ENCODE measurements around the gene UCK1. TPM values are rescaled to one million over a fixed set of nuclear protein-coding genes. Genes with fewer than 3 reads are reported as not detected.

UCK1 gene
- total and polyA plus RNA-seq, 2 of the 4 experiments (the other 2 are of a cell fraction): 17.9 to 21.4 TPM

GRCh38 chr9:131566158-131566557, 35.1 kb upstream of the UCK1 start:
- no peaks in the 10 kb centered on the region for H3K79me1 ChIP-seq (ENCODE audit: low read depth in 1 of 2, low read length in 2 of 2)
- no peak overlapping the region for H3K4me3 ChIP-seq (ENCODE audit: insufficient read depth, low read depth, low read length)
- no peak overlapping the region for H2AK9ac ChIP-seq (replicated peaks; ENCODE audit: low read depth, low read length, poor library complexity)
- H2BK15ac ChIP-seq (ENCODE audit: low read depth, low read length): no peak overlapping the region
- H2BK120ac ChIP-seq (ENCODE audit: low read depth, low read length): no peak overlapping the region
- no TSS peak for BruUV-seq (replicated peaks)
- H2BK20ac ChIP-seq (ENCODE audit: low read depth, low read length): no peak overlapping the region
- 0 out of 2 replicates have a peak, but pooled peaks cover 2% of the 10 kb centered on the region for H3K36me3 ChIP-seq (ENCODE audit: control insufficient read depth, insufficient read depth, low read length)
- H2BK5ac ChIP-seq (ENCODE audit: low read depth, low read length, poor library complexity, severe bottlenecking): no peak overlapping the region
- ChIA-PET POLR2A (ENCODE audit: unreplicated experiment) (no interaction called here), CTCF (interaction anchor here (0.6 kb wide), 1 partner anchor 85 kb away, joined by 3 read pairs; no protein-coding TSS in a partner anchor)
- H3K56ac ChIP-seq (ENCODE audit: extremely low read depth, insufficient read depth, low read length): no peak overlapping the region
- no peak overlapping the region for H3K9ac ChIP-seq (ENCODE audit: low read depth, low read length)
- no peaks in the 10 kb centered on the region for H3K9me1 ChIP-seq (ENCODE audit: insufficient read depth, low read length)
- TF ChIP-seq RAD21 (IDR thresholded peaks at IDR 0.05; ENCODE audit: low read length) (no peak), RCOR1 (IDR thresholded peaks at IDR 0.05; ENCODE audit: insufficient replicate concordance, low read length) (no peak)
- no peak overlapping the region for H4K91ac ChIP-seq (ENCODE audit: insufficient read depth, low read depth, low read length)
- no peak overlapping the region for H4K5ac ChIP-seq (ENCODE audit: low read depth, low read length)
- no peak overlapping the region for H3K23ac ChIP-seq (ENCODE audit: low read depth, low read length)
- no peaks in the 10 kb centered on the region for H3K27me3 ChIP-seq (ENCODE audit: control insufficient read depth, insufficient read depth, low read length)
- DNase-seq (no peak), ATAC-seq (ENCODE audit: low read depth) (no peak)
- H3K9me3 ChIP-seq (ENCODE audit: control insufficient read depth, insufficient read depth, low read length): peaks cover 3% of the 10 kb centered on the region
- WGBS, 2 experiments (ENCODE audit: extremely low coverage in 2 of 2, insufficient read length in 1 of 2): no CpG with 5 or more reads among the region's 3 CpGs
- no peak overlapping the region for H3K14ac ChIP-seq (replicated peaks; ENCODE audit: low read depth, low read length)
- H2AFZ ChIP-seq (replicated peaks; ENCODE audit: low read length, poor library complexity): no peak overlapping the region
- no peak overlapping the region for H4K8ac ChIP-seq (ENCODE audit: low read depth in 2 of 2, low read length in 2 of 2)
- H2AK5ac ChIP-seq (ENCODE audit: low read depth, low read length): no peak overlapping the region
- no peak overlapping the region for H3K4ac ChIP-seq (ENCODE audit: low read depth, low read length)
- intact Hi-C loops (cut with micrococcal nuclease): no loop called here
- in situ Hi-C loops (cut with MboI; ENCODE audit: low sequenced_read_pairs): no loop called here
- H3K4me2 ChIP-seq (ENCODE audit: low read depth, low read length): no peak overlapping the region
- no peaks in the 10 kb centered on the region for H3K4me1 ChIP-seq (ENCODE audit: control insufficient read depth, insufficient read depth, low read length)
- no peak overlapping the region for H3K18ac ChIP-seq (ENCODE audit: low read depth, low read length)
- H4K20me1 ChIP-seq (ENCODE audit: insufficient read depth, low read length): no peaks in the 10 kb centered on the region
- no peak overlapping the region for H3K27ac ChIP-seq (ENCODE audit: insufficient read depth, low read length)
- dilution Hi-C loops (cut with HindIII; ENCODE audit: low sequenced_read_pairs, unreplicated experiment): no loop called here
